ENCODE results near the gene CAMTA1.
"Not testable (repeated sequence)": the region's sequence is repeated elsewhere in the genome, so short reads cannot be mapped to it uniquely, and the experiment has no call there.

Gene CAMTA1

DNA sequence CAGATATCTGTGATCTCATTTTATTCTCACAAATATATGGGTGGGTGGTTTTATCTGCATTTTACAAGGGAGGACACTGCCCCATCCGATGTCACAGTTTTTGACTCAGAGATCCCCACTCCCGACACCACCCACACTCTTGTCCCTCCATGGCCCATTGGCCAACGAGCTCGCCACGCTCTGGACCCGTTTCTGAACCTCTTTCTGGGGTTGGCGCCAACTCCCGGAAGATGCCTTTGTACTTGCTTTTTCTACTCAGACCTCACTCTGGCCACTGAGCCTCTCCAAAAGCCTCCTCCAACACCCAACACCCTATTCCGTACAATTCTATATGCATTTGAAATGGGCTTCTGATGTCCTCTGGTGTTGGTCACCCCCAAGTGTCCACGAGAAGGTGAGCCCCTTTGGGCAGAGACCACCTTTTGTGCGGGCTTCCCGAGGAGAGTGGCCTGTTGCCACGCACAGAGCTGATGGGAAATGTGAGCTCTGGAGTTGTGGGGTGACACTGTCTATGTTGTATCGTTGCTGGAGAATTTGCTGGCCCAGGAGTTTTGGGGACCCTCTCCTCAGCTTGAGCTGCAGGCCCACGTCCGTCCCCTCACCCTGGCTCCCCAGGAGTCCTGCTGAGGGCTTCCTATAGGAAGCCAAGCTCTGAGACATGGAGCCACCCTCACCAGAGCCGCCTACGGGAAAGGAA lies 618.9 kb downstream of the CAMTA1 start:
- no peak for DNase-seq

GRCh38 chr1:7405844-7406500 lies 620.7 kb downstream of the CAMTA1 start:
- DNase-seq = no peak

DNA sequence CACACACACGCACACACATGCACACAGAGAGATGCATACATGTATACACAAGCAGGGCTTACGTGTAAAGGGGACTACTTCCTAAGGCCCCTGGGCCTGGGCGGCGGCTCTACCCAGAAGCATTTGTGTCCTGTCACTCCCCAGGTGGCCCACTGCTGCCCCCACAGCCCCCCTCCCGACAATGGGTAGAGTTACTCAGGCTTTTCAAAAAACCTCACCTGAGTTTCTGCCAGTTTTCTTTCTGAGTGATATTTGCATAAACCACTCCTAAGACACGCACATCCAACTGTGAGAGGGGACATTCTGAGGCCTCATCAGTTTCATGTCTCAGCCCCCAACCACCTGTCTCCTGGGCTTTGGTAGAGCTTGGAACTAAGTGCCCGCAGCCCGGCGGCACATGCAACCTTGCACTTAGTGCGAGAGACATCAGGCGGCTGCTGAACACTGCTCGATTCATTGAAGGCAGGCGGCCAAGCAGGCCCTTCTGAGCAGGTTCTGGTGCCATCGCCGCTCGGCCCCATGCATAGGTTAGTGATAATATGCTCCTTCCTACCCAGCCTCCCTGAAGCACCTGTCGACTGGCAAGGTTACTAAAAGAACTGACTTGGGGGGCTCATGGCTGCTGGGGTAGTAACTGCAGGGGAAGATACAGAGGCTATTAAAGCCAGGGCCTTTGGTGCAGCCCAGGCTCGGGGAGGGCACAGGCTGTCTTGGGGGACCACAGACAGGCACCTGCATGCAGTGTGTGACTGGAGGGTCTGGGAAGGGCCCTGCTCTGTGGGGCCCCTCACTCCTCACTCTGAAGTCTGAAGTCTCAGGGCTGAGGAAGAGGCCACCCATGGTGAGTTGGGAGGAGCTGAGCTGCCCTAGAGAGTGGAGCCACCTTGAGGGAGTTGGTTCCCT lies 621.6 kb downstream of the CAMTA1 start:
- no peak for DNase-seq

DNA sequence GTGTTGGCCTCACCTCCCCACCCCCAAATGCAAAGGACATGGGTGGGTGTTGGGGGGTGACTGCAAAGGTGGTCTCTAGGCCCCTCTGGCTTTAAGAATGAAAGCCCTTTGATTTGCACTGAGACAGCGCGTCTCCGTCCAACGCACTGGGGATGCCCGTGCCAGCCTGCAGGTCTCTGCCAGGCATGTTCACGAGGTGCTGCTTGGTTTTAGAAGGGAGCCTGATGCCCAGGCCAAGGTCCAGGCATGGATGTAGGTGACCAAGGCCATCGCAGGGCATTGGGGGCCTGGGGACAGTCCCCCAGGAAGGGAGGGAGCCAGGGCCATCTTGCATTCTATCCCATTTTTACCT lies 622.3 kb downstream of the CAMTA1 start:
- no peak for DNase-seq

- no peak for DNase-seq
Measured at GRCh38 chr1:7407980-7408770, 622.9 kb downstream of the CAMTA1 start.

DNA sequence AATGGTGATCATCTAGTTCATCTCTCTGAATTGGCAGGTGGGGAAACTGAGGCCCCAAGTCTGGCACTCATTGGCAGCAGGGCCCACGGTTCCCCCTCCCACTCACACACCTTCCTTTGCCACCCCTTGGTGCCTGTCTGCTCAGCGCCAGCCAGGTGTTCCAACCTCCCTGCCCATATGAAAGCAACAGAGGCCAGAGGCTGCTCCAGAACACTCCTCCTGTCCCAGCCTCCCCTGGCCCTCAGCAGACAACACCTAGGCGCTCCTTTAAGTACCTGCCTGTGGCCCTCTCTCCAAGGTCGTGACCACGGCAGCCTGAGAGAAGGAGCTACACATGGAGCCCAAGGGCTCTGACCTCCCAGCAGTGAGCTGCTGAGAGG lies 623.5 kb downstream of the CAMTA1 start:
- DNase-seq = no peak

DNA sequence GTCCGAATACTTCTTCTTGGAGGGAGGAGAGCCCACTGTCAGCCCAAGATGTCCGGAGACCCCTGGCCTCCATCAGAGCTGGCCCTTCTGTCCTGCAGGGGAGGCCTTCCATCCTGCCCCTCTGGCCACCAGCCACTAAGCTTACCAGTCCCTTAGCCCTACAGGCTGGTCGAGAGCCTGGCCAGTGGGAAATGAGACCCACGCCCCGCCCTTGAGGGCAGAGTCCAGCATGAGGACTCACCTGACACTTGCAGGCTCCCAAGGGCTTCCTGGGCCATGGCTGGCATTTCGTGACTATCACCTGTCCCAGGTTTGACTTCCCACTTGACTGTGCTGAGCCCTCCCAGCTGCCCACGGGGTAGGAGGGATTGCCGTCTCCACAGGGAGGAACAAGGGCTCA lies 624.0 kb downstream of the CAMTA1 start:
- no peak for DNase-seq

DNA sequence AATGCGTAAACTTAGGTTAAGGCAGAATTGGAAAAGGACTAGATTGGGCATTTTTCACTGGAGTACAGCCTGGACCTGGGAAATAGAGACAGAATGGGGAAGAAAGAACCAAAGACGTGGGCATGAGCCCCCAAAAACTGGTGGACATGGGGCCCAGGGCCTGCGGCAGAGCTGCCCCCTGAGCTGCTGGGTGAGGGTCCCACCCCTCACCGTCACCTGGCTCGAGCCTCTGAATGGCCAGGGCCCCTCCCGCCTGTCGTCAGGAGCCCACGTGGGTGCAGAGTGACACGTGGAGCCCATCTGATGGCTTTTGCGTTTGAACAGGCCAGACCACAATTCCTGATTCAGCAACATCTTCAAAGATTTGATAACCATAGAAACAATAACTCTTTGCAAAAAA lies 624.9 kb downstream of the CAMTA1 start:
- DNase-seq = no peak

DNA sequence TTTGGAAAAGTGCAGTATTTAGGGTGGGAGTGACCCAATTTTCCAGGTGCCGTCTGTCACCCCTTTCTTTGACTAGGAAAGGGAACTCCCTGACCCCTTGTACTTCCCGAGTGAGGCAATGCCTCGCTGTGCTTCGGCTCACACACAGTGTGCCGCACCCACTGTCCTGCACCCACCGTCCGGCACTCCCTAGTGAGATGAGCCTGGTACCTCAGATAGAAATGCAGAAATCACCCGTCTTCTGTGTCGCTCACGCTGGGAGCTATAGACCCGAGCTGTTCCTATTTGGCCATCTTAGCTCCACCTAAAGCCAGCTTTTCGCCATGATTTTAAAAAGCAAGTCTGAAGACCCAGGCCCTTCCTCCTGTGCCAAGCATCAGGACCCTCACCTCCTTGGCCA lies 632.4 kb downstream of the CAMTA1 start:
- DNase-seq = not testable (repeated sequence)

DNA sequence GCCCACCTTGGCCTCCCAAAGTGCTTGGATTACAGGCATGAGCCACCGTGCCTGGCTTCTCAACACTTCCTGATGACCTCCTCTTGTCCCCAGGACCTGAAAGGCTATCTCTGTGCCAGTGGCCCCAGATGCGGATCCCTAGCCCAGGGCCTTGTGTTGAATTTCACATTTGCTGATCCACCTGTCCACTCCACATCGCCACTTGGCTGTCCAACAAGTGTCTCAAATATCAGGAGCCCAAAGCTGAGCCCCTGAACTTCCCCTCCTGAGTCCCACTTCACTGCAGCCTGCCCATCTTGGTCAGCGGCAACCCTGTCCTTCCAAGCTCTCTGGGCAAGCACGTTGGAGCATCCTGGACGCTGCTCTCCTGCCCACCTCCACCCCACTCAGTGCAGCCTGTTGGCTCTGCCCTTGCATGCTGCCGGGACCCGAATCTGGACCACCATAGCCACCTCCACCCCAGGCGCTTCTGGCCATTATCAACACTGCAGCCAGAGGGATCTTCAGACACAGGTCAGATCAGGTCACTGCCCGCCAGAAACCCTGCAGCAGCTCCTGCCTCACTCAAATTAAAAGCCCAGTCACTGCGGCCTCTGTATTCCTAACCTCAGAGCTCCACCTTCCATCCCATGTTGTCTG lies 633.3 kb downstream of the CAMTA1 start:
- no peak for DNase-seq

DNA sequence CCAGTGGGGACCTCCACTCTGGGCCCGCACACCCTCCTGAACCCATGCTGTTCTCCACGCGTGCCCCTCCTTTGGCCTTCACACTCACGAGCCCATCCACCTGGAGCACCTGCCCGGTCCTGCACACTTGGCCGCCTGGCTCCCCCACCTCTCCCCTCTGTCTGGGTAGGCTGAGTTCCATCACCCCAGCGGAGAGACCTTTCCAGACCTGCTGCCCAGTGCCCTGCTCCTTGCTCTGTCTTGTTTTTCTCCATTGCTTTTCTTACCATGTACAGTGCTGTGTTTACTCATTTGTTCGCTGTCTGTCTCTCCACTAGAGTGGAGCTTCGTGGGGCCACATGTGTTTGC lies 634.8 kb downstream of the CAMTA1 start:
- no peak for DNase-seq

DNA sequence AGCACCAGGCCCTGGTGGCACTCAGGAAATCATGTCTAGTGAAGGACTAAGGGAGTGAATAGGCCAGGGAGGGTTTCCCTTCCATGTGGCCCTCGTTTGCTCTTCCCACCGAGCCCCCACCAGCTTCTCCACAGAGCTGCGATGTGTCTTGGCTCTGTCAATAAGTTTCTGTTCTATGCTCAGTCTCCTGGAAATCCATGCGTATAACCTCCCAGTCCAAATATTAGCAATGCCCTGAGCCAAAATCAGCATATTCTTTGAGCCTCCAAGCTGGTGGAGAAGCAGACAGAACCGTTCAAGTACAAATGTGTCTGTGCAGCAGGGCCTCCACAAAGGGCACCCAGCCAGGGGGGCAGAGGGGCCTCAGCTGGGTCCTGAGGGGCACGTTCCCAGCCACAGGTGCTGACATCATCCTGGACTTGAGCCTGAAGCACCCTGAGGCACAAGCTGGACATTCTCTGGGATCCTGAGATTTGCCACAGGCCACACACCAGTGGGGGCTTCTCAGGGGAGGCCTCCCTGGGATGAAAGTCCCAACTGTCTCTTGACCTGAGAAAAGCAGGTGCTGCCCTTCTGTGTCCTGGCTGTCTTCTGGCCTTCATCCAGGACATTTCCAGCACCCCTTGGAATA lies 635.3 kb downstream of the CAMTA1 start:
- DNase-seq = no peak

DNA sequence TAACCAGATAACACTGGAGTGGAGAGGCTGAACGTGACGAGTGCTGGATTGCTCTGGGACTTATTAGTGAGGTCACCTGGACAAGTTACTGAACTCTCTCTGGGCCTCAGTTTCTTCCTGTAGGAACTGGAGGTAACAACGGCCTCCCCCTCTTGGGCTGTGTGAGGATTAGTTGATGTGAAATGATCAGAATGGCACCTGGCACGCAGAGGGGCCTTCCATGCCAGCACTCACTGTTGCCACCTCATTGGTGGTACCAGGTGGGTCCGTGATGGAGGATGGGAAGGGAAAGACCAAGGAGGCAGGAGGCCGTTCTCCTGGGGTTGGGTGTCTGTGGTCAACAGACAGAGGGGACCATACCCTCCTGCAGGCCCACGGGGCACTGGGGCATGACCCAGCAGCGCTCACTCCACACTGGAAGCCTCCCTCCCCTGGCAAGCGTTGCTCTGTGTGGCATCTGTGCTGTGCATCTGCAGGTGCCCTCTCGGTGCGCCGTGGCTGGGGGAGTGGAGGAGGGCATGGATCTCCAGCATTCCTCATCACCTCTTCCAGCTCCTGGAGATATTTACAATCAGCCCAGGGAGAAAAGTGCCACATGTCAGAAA lies 636.3 kb downstream of the CAMTA1 start:
- no peak for DNase-seq

- no peak for DNase-seq
Measured at GRCh38 chr1:7422081-7422480, 636.8 kb downstream of the CAMTA1 start.

GRCh38 chr1:7422561-7422960 lies 637.3 kb downstream of the CAMTA1 start:
- no peak for DNase-seq

DNA sequence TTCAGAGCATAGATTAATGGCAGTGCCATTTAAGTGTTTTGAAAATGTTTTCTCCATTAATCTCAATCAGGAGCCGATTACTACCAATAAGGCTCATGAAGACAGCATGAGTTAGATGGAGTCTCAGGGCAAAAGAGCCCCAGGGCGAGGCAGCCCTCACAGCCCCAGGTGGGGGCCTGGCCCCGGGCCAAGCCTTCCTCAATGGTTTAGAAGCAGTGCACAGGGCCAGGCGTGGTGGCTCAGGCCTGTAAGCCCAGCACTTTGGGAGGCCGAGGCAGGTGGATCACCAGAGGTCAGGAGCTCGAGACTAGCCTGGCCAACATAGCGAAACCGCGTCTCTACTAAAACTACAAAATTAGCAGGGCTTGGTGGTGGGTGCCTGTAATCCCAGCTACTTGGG lies 637.7 kb downstream of the CAMTA1 start:
- no peak for DNase-seq

GRCh38 chr1:7424352-7424890 lies 639.2 kb downstream of the CAMTA1 start:
- DNase-seq = no peak

DNA sequence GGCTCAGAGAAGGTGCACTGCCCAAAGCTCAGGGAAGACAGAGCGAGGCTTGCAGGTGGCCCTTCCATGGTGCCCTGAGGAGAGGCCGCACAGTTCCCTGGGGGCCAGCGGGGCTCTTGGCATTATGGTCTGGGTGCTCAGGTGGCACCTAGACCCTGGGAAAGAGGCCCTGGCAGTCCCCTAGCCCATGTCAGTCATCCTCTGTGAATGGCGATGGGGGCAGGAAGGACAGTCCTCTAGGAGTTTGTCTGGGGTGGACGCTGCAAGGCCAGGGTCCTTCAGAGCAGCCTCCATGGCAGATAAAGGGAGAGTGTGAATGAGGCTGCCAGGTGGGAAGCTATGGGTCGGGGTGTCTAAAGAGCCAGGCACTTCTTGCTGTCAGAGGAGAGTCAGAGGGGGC lies 640.0 kb downstream of the CAMTA1 start:
- no peak for DNase-seq

DNA sequence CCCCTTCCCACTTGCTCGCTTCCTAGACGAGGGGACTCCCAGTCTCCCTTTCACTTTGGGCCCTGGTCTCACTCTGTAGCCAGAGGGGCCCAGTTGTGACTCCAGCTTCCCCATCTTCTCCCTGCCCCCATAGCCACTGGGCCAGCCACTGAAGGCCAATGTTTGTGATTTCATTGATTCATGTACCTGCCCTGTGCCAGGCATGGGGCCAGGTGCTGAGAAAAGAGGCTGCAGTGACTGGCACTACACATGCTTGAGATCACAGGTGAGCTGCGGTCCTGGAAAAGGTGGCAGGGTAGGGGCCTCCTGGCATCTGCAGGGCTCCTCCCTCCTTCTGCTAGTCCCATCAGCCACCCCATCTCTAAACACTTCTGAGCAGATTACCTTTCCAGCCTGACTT lies 640.5 kb downstream of the CAMTA1 start:
- no peak for DNase-seq

DNA sequence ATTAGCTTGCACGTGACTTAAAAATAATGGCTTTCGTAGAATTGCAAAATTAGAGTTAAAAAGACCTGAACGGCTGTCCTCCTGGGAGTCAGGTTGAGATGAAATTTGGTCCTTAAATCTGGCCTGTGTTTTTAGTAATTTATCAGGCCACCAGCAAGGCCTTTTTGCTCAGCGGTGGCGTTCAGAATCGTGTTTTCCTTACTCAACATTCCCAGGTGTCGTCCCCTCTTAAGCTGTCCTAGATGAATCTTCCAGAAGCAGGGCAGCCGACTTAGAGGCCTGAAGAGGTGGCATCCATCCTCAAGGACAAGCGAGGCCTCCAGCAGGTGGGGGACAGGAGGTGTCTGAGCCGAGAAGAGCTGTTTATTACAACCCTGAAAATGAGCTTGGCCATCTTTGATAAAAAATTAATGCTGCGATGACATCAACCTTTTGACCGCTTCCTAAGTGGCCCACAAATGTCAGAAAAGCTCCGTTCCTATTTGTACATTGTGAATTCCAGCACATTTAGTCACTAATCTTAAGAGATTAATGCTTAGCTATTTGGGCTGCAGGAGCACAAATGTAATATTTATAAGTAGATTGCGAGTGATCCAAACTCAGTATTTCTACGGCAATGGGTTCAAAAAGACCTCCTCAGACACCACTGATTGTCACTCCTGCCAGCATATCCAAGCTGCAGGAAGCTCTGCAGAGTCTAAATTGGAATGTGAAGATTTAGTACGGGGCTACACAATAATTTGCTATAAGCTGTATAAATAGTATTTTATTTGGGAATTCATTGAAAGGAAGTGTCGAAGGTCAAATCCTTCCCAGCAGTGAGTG lies 641.7 kb downstream of the CAMTA1 start:
- DNase-seq = no peak
